Kidney epithelial cell (primary cell): ENCODE data around the gene CEP97. TPM values are rescaled to one million over a fixed set of nuclear protein-coding genes. Genes with fewer than 3 reads are reported as not detected.

Source experiments
- DNase-seq: peaks from one replicate; pipeline ENCODE4 v3.0.0-alpha.2; 2010; ENCODE audit warnings: low read depth
- H3K27me3 ChIP-seq: 2 replicates; pipeline ENCODE4 v1.6.0; 2011; ENCODE audit warnings: low read length; ENCODE audit not compliant: control insufficient read depth, insufficient read depth
- H3K36me3 ChIP-seq: 2 replicates; pipeline ENCODE4 v1.5.1; 2011; ENCODE audit warnings: low read length; ENCODE audit not compliant: control insufficient read depth, insufficient read depth
- H3K4me3 ChIP-seq: 2 replicates; pipeline ENCODE4 v1.5.1; 2011; ENCODE audit warnings: low read depth, mild to moderate bottlenecking, control low read depth, low read length
- CTCF ChIP-seq: IDR thresholded peaks from 2 replicates; pipeline ENCODE4 v1.5.1; 2011; ENCODE audit warnings: mild to moderate bottlenecking, moderate library complexity, low read length, control low read depth, inconsistent platforms; ENCODE audit not compliant: insufficient read depth, poor library complexity, severe bottlenecking
- total RNA-seq: library from RNA; depleted of rRNA; stranded (reverse); fragments of >200 nt; gene quantifications from 2 replicates; pipeline ENCODE4 v1.2.3, GENCODE V29; 2015

The CEP97 gene
- total RNA-seq, 1 donor from 2014 or later, result 7.5 TPM

GRCh38 chr3:101813817-101814440, 89.5 kb downstream of the CEP97 start:
- no peaks in the 10 kb centered on the region for H3K36me3 ChIP-seq
- no peak for DNase-seq
- TF ChIP-seq CTCF, result peak; percentile 34
- no peaks in the 10 kb centered on the region for H3K27me3 ChIP-seq
- no peak overlapping the region for H3K4me3 ChIP-seq

- TF ChIP-seq CTCF, result no peak
- H3K36me3 ChIP-seq, result no peaks in the 10 kb centered on the region
Observed at GRCh38 chr3:101814835-101815234, 90.4 kb downstream of the CEP97 start.

GRCh38 chr3:101816215-101817149, 92.1 kb downstream of the CEP97 start:
- H3K4me3 ChIP-seq, result no peak overlapping the region
- peak; percentile 48 for DNase-seq
- no peaks in the 10 kb centered on the region for H3K27me3 ChIP-seq
- no peaks in the 10 kb centered on the region for H3K36me3 ChIP-seq
- no peak for TF ChIP-seq CTCF

More at GRCh38 chr3:101814835-101815234, 90.4 kb downstream of the CEP97 start:
- no peak for DNase-seq
- Histone ChIP-seq H3K27me3 (no peaks in the 10 kb centered on the region), H3K4me3 (no peak overlapping the region)

GRCh38 chr3:101817992-101818391, 93.6 kb downstream of the CEP97 start:
- Histone ChIP-seq H3K36me3 (no peaks in the 10 kb centered on the region), H3K27me3 (no peaks in the 10 kb centered on the region), H3K4me3 (no peak overlapping the region)
- no peak for DNase-seq
- TF ChIP-seq CTCF, result no peak

- no peak overlapping the region for H3K4me3 ChIP-seq
- no peaks in the 10 kb centered on the region for H3K27me3 ChIP-seq
- DNase-seq, result no peak
- H3K36me3 ChIP-seq, result no peaks in the 10 kb centered on the region
- TF ChIP-seq CTCF, result no peak
Observed at GRCh38 chr3:101819649-101820206, 95.3 kb downstream of the CEP97 start.

Other genes with a start within 250 kb of the CEP97 start
- 11.9 and 15.6 TPM in 2 replicates for gene SENP7, start 211.4 kb upstream of the CEP97 start, total RNA-seq
- gene TRMT10C, start 162.7 kb upstream of the CEP97 start, total RNA-seq, result 39.4 and 43.7 TPM in 2 replicates
- 90.6 and 106 TPM in 2 replicates for gene PCNP, start 150.4 kb upstream of the CEP97 start, total RNA-seq
- 16.9 and 18.3 TPM in 2 replicates for gene ZBTB11, start 47.5 kb upstream of the CEP97 start, total RNA-seq
- 1,361 and 1,576 TPM in 2 replicates for gene RPL24, start 37.9 kb upstream of the CEP97 start, total RNA-seq
- gene NXPE3, start 54.6 kb downstream of the CEP97 start, total RNA-seq, result 13.6 and 16.9 TPM in 2 replicates
- gene NFKBIZ, start 124.9 kb downstream of the CEP97 start, total RNA-seq, result 76.4 and 91.6 TPM in 2 replicates